GM12878 (cell line): ENCODE results near the gene SQSTM1. TPM values are rescaled to one million over a fixed set of nuclear protein-coding genes. Genes with fewer than 3 reads are reported as not detected.

Source experiments
- BHLHE40 ChIP-seq, 2 experiments: fragments of 450-650 bp in 1 of 2; IDR thresholded peaks; 2 replicates each; pipeline ENCODE4 v1.6.1; 2011 to 2017; ENCODE audit warnings: low read depth in 2 of 2, borderline replicate concordance in 1 of 2, improper control_type of control experiment in 1 of 2, low read length in 1 of 2, mild to moderate bottlenecking in 1 of 2
- E4F1 ChIP-seq: fragments of 450-650 bp; IDR thresholded peaks from 2 replicates; pipeline ENCODE4 v1.6.1; 2018; ENCODE audit warnings: borderline replicate concordance, mild to moderate bottlenecking; ENCODE audit not compliant: partially characterized antibody
- HDGF ChIP-seq: fragments of 450-650 bp; IDR thresholded peaks from 2 replicates; pipeline ENCODE4 v1.6.1; 2016; ENCODE audit warnings: antibody characterized with exemption
- POU2F2 ChIP-seq: IDR thresholded peaks from 3 replicates; pipeline ENCODE4 v1.6.1; 2011; ENCODE audit warnings: low read depth, mild to moderate bottlenecking, low read length, borderline replicate concordance
- RB1 ChIP-seq: fragments of 450-650 bp; formaldehyde crosslinking; IDR thresholded peaks from 2 replicates; pipeline ENCODE4 v1.6.1; 2017; ENCODE audit warnings: mild to moderate bottlenecking, borderline replicate concordance
- SKIL ChIP-seq: fragments of 450-650 bp; IDR thresholded peaks from 2 replicates; pipeline ENCODE4 v1.6.1; 2017; ENCODE audit warnings: mild to moderate bottlenecking, low read depth, inconsistent platforms; ENCODE audit not compliant: poor library complexity, severe bottlenecking
- TCF12 ChIP-seq: IDR thresholded peaks from 2 replicates; pipeline ENCODE4 v1.6.1; 2011; ENCODE audit warnings: low read depth, mild to moderate bottlenecking, low read length
- WRNIP1 ChIP-seq: IDR thresholded peaks from 2 replicates; pipeline ENCODE4 v1.6.1; 2011; ENCODE audit warnings: low read depth, low read length, improper control_type of control experiment, borderline replicate concordance
- ZBTB11 ChIP-seq: fragments of 450-650 bp; formaldehyde crosslinking; IDR thresholded peaks from 2 replicates; pipeline ENCODE4 v1.5.0; 2022; ENCODE audit warnings: mild to moderate bottlenecking, missing genetic modification characterization
- ZSCAN29 ChIP-seq: fragments of 450-650 bp; IDR thresholded peaks from 2 replicates; pipeline ENCODE4 v1.6.1; 2017; ENCODE audit warnings: mild to moderate bottlenecking, moderate library complexity
- polyA plus RNA-seq, 11 experiments: library from polyadenylated mRNA; depleted of rRNA in 4 of 11; unstranded in 6 of 11; stranded (reverse) in 5 of 11; fragments of >200 nt; fragmentation: Nextera tagmentation in 4 of 11; fragmentation: Illumina TruSeq in 1 of 11; extraction: Ambion mirVana in 4 of 11; extraction: Trizol in 1 of 11; gene quantifications; 1 replicate in 1 of 11; 2 replicates in 10 of 11; pipeline versions ENCODE4 v1.2.1 to v1.2.3, GENCODE V29; 2011 to 2016; ENCODE audit warnings: inconsistent platforms in 2 of 11, missing spikeins in 2 of 11, low read depth in 1 of 11
- total RNA-seq, 4 experiments: library from RNA; depleted of rRNA in 3 of 4; stranded (reverse); fragments of >200 nt in 3 of 4; fragmentation: Illumina TruSeq in 1 of 4; extraction: Trizol in 1 of 4; gene quantifications; 2 replicates each; pipeline versions ENCODE4 v1.2.1 to v1.2.3, GENCODE V29; 2013 to 2021

SQSTM1 gene
- total and polyA plus RNA-seq, 10 of the 15 experiments (the other 5 are each of a cell fraction or from before 2014, with no cell fraction given): 6.3 to 138 (median 62.1) TPM

GRCh38 chr5:179858586-179859427 lies 38.1 kb downstream of the SQSTM1 start, which contains the start of gene MRNIP (continued):
- TF ChIP-seq ZBTB11 (CRISPR knock-in tag): no peak
- no peak for TF ChIP-seq POU2F2
- TF ChIP-seq RB1: 0 out of 2 replicates have a peak, but pooled peaks have one; percentile 32
- no peak for TF ChIP-seq ZSCAN29
- peak; percentile 82 to 92; a peak in 3 of 4 replicates for TF ChIP-seq BHLHE40 (IDR thresholded peaks at IDR 0.05; ENCODE audit: borderline replicate concordance in 1 of 2, low read depth in 2 of 2, low read length in 1 of 2)
- TF ChIP-seq SKIL: no peak
- TF ChIP-seq E4F1: no peak
- no peak for TF ChIP-seq WRNIP1
- peak; percentile 93 for TF ChIP-seq HDGF
- 0 out of 2 replicates have a peak, but pooled peaks have one; percentile 35 for TF ChIP-seq TCF12
